ENCODE results near the gene HM13. TPM values are rescaled to one million over a fixed set of nuclear protein-coding genes. Genes with fewer than 3 reads are reported as not detected.

The HM13 gene
- total and polyA plus RNA-seq, 2 of the 13 experiments (the other 11 are each of a cell fraction or from before 2014, with no cell fraction given) = 118 to 243 TPM

GRCh38 chr20:31595654-31596411 is 81.6 kb downstream of the HM13 start (continued):
- no peak for TF ChIP-seq CREM (IDR thresholded peaks at IDR 0.05)
- TF ChIP-seq CREM (CRISPR knock-in tag; IDR thresholded peaks at IDR 0.05) = no peak
- TF ChIP-seq CC2D1A (CRISPR knock-in tag; IDR thresholded peaks at IDR 0.05) = 0 out of 2 replicates have a peak, but pooled peaks have one; percentile 12
- no peak for TF ChIP-seq GLI4 (CRISPR knock-in tag; IDR thresholded peaks at IDR 0.05; ENCODE audit: borderline replicate concordance)
- TF ChIP-seq MXD1 (CRISPR knock-in tag; IDR thresholded peaks at IDR 0.05) = peak; percentile 69; the same call in 1 of the 2 replicates
- TF ChIP-seq ZKSCAN5 (CRISPR knock-in tag; IDR thresholded peaks at IDR 0.05) = no peak
- no peak for TF ChIP-seq JDP2 (CRISPR knock-in tag; IDR thresholded peaks at IDR 0.05; ENCODE audit: borderline replicate concordance)
- TF ChIP-seq TOPORS (CRISPR knock-in tag; IDR thresholded peaks at IDR 0.05) = no peak
- TF ChIP-seq ZNF746 (CRISPR knock-in tag; IDR thresholded peaks at IDR 0.05) = no peak
- no peak; the same call in 1 of the 2 replicates for TF ChIP-seq ZSCAN20 (CRISPR knock-in tag; IDR thresholded peaks at IDR 0.05; ENCODE audit: borderline replicate concordance)
- no peak for TF ChIP-seq PCBP1 (IDR thresholded peaks at IDR 0.05; ENCODE audit: borderline replicate concordance, low read depth, low read length)
- TF ChIP-seq ZNF562 (CRISPR knock-in tag; IDR thresholded peaks at IDR 0.05; ENCODE audit: borderline replicate concordance) = no peak
- TF ChIP-seq SAP130 (CRISPR knock-in tag; IDR thresholded peaks at IDR 0.05; ENCODE audit: low read depth) = peak; percentile 68
- no peak for TF ChIP-seq SRSF9 (IDR thresholded peaks at IDR 0.05; ENCODE audit: borderline replicate concordance, insufficient read depth, low read depth, low read length, poor library complexity, severe bottlenecking)
- peak; percentile 59; the same call in 1 of the 2 replicates for TF ChIP-seq RXRB (CRISPR knock-in tag; IDR thresholded peaks at IDR 0.05; ENCODE audit: borderline replicate concordance)
- TF ChIP-seq, protein P1, sequence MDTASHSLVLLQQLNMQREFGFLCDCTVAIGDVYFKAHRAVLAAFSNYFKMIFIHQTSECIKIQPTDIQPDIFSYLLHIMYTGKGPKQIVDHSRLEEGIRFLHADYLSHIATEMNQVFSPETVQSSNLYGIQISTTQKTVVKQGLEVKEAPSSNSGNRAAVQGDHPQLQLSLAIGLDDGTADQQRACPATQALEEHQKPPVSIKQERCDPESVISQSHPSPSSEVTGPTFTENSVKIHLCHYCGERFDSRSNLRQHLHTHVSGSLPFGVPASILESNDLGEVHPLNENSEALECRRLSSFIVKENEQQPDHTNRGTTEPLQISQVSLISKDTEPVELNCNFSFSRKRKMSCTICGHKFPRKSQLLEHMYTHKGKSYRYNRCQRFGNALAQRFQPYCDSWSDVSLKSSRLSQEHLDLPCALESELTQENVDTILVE (CRISPR knock-in tag; IDR thresholded peaks at IDR 0.05) = no peak
- no peak for TF ChIP-seq JUND (CRISPR knock-in tag; IDR thresholded peaks at IDR 0.05)
- peak; percentile 53; the same call in 1 of the 2 replicates for TF ChIP-seq HOXA5 (CRISPR knock-in tag; IDR thresholded peaks at IDR 0.05)
- TF ChIP-seq RBM22 (optimal IDR thresholded peaks at IDR 0.05; ENCODE audit: low read length) = peak; percentile 66
- TF ChIP-seq GATAD2A (CRISPR knock-in tag; IDR thresholded peaks at IDR 0.05) = peak; percentile 51; the same call in 1 of the 2 replicates
- no peak for TF ChIP-seq ZNF10 (CRISPR knock-in tag; IDR thresholded peaks at IDR 0.05; ENCODE audit: borderline replicate concordance, low read depth)
- no peak for TF ChIP-seq ARHGAP35 (CRISPR knock-in tag; IDR thresholded peaks at IDR 0.05; ENCODE audit: borderline replicate concordance)
- no peak; the same call in 1 of the 2 replicates for TF ChIP-seq ZSCAN29 (CRISPR knock-in tag; conservative IDR thresholded peaks at IDR 0.05)
- peak; percentile 38 for TF ChIP-seq RBM39 (IDR thresholded peaks at IDR 0.05; ENCODE audit: low read depth, low read length, poor library complexity, severe bottlenecking)
- TF ChIP-seq KDM5B (CRISPR knock-in tag; IDR thresholded peaks at IDR 0.05; ENCODE audit: borderline replicate concordance) = 0 out of 2 replicates have a peak, but pooled peaks have one; percentile 21
- TF ChIP-seq ZSCAN25 (CRISPR knock-in tag; IDR thresholded peaks at IDR 0.05) = no peak
- TF ChIP-seq ZBTB7A (CRISPR knock-in tag; IDR thresholded peaks at IDR 0.05) = no peak
- no peak for TF ChIP-seq TEF (CRISPR knock-in tag; IDR thresholded peaks at IDR 0.05)
- TF ChIP-seq ONECUT2 (CRISPR knock-in tag; IDR thresholded peaks at IDR 0.05) = no peak
- no peak for TF ChIP-seq NCOA1 (CRISPR knock-in tag; IDR thresholded peaks at IDR 0.05)
- 0 out of 2 replicates have a peak, but pooled peaks have one; percentile 33 for TF ChIP-seq TBP (CRISPR knock-in tag; IDR thresholded peaks at IDR 0.05)

All from HepG2 (cell line).